HK-2 (cell line): ENCODE results near the gene RRM2.
A peak's percentile ranks its signal among the peaks of the same experiment; 100 is the strongest.
"Not testable (repeated sequence)": the region's sequence is repeated elsewhere in the genome, so short reads cannot be mapped to it uniquely, and the experiment has no call there.

Experiments used
- DNase-seq: peaks from one replicate; pipeline ENCODE4 v3.0.0-alpha.2; 2018; ENCODE audit not compliant: unreplicated experiment

RRM2 gene

DNA sequence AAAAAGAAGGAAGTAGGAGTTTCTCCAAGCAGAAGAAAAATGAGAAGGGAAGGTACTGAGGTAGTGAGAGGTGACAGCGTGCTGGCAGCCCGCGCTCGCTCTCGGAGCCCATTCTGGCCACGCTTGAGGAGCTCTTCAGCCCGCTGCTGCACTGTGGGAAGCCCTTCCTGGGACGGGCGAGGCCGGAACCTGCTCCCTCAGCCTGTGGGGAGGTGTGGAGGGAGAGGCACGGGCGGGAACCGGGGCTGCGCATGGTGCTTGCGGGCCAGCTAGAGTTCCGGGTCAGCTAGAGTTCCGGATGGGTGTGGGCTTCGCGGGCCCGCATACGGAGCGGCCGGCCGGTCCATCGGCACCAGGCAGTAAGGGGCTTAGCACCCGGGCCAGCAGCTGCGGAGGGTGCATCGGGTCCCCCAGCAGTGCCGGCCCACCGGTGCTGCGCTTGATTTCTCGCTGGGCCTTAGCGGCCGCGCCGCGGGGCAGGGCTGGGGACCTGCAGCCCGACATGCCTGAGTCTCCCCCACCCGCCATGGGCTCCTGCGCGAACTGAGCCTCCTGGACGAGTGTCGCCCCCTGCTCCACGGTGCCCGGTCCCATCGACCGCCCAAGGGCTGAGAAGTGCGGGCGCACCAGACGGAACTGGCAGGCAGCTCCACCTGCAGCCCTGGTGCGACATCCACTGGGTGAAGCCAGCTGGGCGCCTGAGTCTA lies 31.2 kb upstream of the RRM2 start:
- DNase-seq: no peak

DNA sequence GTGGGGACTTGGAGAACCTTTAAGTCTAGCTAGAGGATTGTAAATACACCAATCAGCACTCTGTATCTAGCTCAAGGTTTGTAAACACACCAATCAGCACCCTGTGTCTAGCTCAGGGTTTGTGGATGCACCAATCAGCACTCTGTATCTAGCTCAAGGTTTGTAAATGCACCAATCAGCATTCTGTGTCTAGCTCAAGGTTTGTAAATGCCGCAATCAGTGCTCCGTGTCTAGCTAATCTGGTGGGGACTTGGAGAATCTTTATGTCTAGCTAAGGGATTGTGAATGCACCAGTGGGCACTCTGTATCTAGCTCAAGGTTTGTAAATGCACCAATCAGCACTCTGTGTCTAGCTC lies 30.7 kb upstream of the RRM2 start:
- not testable (repeated sequence) for DNase-seq

DNA sequence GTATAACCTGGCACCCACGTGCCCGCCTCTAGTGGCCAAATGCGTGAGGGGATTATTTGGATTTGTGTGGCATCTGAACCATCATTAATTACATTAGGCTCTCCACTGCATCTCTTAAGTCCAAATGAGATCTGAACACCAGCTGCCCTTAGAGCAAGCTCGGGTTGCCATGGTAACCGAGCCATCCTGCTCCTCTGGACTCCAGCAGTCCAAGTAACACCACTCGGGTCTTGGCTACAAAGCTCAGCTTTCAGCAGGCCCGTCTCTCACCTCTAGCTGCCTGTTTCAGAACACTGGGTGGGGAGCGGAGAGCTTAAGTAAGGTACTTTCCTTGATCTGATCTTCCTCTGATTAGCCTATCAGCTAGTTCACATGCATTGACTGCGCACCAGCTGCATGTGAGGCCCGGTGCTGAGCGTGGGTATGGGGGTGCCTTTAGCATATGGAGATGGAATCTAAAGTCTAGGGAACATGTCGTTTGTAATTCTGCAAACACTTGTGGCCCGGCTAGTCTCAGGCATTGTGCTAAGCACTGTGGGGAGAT lies 28.2 kb upstream of the RRM2 start:
- no peak for DNase-seq

GRCh38 chr2:10095175-10095574 lies 27.4 kb upstream of the RRM2 start:
- no peak for DNase-seq

- DNase-seq: no peak
Observed at GRCh38 chr2:10096641-10097040, 25.9 kb upstream of the RRM2 start.

- peak; percentile 70 for DNase-seq
Observed at GRCh38 chr2:10097352-10098148, 25.0 kb upstream of the RRM2 start.

DNA sequence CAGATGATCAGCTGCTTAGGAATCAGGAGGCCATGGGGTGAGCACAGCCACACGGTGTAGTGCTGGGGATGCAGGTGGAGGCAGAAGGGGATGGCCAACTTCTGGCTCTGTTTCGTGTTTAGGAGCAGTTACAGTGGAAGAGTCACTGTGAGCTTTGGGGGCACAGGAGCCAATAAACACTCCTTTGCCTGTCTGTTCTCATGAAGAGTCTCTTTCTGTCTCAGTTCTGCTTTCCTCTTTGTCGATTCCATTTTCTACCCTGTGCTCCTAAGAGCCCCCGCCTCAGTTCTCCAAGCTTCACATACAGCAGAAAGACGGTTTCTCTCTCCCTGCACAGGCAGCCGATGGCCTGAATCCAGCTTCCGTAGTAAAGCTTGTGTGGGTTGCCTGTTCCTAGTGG lies 21.0 kb upstream of the RRM2 start:
- no peak for DNase-seq

- no peak for DNase-seq
Observed at GRCh38 chr2:10103179-10103578, 19.4 kb upstream of the RRM2 start.

DNA sequence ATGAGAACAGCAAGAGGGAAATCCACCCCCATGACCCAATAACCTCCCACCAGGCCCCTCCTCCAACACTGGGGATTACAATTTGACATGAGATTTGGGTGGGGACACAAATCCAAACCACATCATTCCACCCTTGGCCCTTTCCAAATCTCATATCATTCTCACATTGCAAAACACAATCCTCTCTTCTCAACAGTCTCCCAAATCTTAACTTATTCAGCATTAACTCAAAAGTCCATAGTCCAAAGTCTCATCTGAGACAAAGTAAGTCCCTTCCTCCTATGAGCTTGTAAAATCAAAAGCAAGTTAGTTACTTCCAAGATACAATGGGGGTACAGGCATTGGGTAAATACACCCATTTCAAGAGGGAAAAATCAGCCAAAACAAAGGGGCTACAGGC lies 17.6 kb upstream of the RRM2 start:
- DNase-seq: not testable (repeated sequence)

- DNase-seq: no peak
Observed at GRCh38 chr2:10109311-10109710, 13.2 kb upstream of the RRM2 start.

GRCh38 chr2:10119027-10119325 lies 3.6 kb upstream of the RRM2 start:
- no peak for DNase-seq

GRCh38 chr2:10119601-10120157 lies 2.9 kb upstream of the RRM2 start:
- DNase-seq: no peak

GRCh38 chr2:10120158-10120876 lies 2.2 kb upstream of the RRM2 start:
- DNase-seq: peak; percentile 97

- peak; percentile 40 for DNase-seq
Observed at GRCh38 chr2:10120877-10121574, 1.5 kb upstream of the RRM2 start.

GRCh38 chr2:10123281-10123680 lies 742 bp downstream of the RRM2 start:
- DNase-seq: no peak

DNA sequence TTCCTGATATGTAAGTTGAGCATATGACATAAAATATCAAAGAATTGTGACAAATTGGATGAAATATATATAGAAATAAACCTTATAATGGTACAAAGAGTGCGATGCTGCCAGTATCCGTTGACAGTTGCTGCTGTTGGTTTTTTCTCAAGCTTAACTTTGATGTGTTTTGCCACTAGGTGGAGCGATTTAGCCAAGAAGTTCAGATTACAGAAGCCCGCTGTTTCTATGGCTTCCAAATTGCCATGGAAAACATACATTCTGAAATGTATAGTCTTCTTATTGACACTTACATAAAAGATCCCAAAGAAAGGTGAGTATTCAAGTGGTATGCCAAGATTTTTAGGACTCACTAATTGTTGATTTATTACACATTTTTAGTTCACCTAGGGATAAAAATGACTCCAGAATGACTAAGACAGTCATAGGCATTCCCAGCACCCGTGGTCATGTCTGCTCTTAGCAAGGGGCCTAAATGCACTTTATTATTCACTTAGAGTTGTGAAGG lies 2.1 kb downstream of the RRM2 start:
- no peak for DNase-seq

GRCh38 chr2:10125842-10126631 lies 3.5 kb downstream of the RRM2 start:
- no peak for DNase-seq

GRCh38 chr2:10126632-10127026 lies 4.1 kb downstream of the RRM2 start:
- DNase-seq: no peak

DNA sequence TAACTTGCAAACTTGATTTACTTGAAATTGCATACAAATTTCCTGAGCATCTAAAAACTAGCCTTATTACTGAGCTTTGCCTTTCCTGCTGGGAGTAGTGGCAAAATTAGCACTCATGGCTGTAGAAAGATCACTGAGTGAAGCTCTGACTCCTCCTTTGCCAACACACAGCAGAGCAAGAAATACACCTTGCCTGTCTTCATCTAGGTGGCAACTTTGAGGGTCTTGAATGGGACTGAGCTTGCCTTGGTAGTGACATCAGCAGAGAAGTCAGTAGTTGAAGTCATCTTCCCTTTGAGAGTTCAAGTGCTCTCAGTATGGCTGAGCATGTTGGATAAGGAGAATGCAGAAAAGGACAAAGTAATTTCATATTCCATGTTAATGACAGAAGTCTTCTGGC lies 5.9 kb downstream of the RRM2 start:
- DNase-seq: no peak

GRCh38 chr2:10129490-10129889 lies 7.0 kb downstream of the RRM2 start:
- no peak for DNase-seq
